Left kidney (tissue), 1 donor: ENCODE measurements around the gene MFSD1. TPM values are rescaled to one million over a fixed set of nuclear protein-coding genes. Genes with fewer than 3 reads are reported as not detected.

Experiments used
- polyA plus RNA-seq: library from polyadenylated mRNA; unstranded; fragments of 120-200 nt; gene quantifications from one replicate; pipeline ENCODE4 v1.2.1, GENCODE V29; 2013; ENCODE audit not compliant: insufficient read length

MFSD1 gene
- polyA plus RNA-seq, 1 donor: 59.0 TPM

Other genes with a start within 250 kb of the MFSD1 start
- gene MLF1, start 230.9 kb upstream of the MFSD1 start, polyA plus RNA-seq: 62.9 TPM
- 51.7 TPM for gene GFM1, start 157.5 kb upstream of the MFSD1 start, polyA plus RNA-seq
- gene LXN, start 129.4 kb upstream of the MFSD1 start, polyA plus RNA-seq: 32.5 TPM
- 12.6 TPM for gene RARRES1, start 69.6 kb upstream of the MFSD1 start, polyA plus RNA-seq